HG02610 (cell line): ENCODE results near the gene ZFPM1.

Experiments used
- ATAC-seq: cut with Tn5 transposase; IDR thresholded peaks from one replicate; pipeline ENCODE4 v1.9.1; 2021; ENCODE audit warnings: mild to moderate bottlenecking, moderate library complexity; ENCODE audit not compliant: unreplicated experiment

ZFPM1 gene

GRCh38 chr16:88417684-88418476 lies 35.2 kb upstream of the ZFPM1 start:
- ATAC-seq: no peak

GRCh38 chr16:88418869-88419268 lies 34.2 kb upstream of the ZFPM1 start:
- ATAC-seq: no peak

DNA sequence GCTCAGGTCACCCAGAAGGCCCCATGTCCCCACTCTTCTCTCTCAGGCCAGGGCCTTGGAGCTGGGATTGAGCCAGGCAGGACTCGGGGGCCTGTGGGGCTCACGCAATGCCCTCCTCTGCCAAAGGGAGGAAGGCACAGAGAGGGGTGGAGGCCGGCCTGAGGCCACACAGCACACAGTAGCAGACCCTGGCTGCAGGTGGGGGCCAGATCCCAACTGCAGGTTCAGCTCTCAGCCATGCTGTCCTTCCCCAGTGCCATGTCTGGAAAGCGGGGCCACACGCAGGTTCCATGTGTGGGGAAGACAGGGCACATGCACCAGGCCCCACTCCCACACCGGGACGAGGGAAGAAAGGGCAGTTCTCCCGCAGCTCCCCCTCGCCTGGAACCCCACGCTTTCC lies 33.3 kb upstream of the ZFPM1 start:
- no peak for ATAC-seq

GRCh38 chr16:88420496-88420895 lies 32.6 kb upstream of the ZFPM1 start:
- no peak for ATAC-seq

DNA sequence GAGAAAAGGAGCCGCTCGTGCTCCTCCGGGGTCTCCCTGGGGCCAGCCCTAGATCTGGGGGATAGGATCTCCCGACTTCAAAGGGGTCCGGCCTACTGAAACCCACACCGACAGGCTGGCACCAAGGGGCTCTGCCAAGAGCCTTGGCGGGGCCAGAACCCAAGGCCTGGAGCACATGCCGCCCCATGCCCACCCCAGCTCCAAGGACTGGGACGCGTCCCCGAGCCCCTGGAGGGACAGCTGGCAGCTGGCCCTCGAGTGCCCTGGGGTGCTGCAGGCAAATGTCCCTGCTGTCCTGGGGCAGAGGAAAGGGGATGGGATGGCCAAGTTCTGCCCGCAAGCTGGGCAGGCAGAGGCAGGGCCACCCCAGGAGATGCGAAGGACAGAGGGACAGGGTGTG lies 31.8 kb upstream of the ZFPM1 start:
- no peak for ATAC-seq

GRCh38 chr16:88421871-88422433 lies 31.1 kb upstream of the ZFPM1 start:
- no peak for ATAC-seq

- no peak for ATAC-seq
Observed at GRCh38 chr16:88422733-88423447, 30.2 kb upstream of the ZFPM1 start.

DNA sequence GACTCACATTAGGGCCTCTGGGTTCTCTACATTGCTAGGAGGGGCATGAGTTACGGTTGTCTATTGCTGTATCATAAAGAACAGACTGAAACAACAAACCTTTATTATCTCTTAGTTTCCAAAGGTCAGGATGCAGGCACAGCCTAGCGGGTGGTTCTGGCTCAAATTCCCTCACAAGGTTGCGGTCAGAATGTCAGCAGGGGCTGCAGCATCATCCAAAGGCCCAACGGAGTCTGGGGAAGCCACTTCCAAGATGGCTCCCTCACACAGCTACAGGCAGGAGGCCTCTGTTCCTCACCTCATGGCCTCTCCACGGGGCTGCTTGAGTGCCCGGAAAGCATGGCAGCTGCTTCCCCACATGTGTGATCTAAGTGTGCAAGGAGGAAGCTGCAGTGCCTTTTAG lies 29.6 kb upstream of the ZFPM1 start:
- no peak for ATAC-seq

DNA sequence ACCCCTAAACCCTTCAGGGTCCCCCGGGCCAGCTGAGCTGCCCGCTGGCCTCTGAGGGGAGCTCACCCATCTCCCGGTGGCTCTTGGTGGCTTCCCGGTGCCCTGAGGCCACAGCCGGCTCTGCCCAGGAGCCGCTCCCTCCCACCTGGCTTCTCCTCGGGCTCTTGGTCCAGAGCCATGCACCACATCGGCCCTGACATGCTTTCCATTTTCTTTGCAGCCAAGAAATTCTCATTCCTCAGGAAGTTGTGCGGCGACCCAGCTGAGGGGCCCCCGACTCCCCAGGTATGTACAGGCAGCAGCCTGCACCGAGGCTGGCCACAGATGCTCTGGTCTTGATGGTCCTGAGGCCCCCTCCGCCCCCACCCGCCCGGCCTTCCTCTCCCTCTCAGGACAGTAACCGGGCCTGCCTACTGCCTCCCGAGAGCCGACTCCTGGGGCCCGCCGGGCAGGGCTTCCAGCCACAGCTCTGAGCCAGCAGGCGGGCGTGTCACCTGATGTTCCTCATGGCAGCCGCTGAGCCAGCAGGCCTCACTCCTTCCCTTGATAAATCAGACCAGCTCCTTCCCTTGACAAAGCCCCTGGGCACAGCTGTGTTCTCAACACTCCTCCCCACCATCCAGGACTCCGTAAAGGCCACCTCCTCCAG lies 28.4 kb upstream of the ZFPM1 start:
- ATAC-seq: no peak

GRCh38 chr16:88426018-88426417 lies 27.1 kb upstream of the ZFPM1 start:
- ATAC-seq: no peak

GRCh38 chr16:88427376-88427775 lies 25.7 kb upstream of the ZFPM1 start:
- no peak for ATAC-seq

- ATAC-seq: no peak
Observed at GRCh38 chr16:88428156-88428555, 24.9 kb upstream of the ZFPM1 start.

DNA sequence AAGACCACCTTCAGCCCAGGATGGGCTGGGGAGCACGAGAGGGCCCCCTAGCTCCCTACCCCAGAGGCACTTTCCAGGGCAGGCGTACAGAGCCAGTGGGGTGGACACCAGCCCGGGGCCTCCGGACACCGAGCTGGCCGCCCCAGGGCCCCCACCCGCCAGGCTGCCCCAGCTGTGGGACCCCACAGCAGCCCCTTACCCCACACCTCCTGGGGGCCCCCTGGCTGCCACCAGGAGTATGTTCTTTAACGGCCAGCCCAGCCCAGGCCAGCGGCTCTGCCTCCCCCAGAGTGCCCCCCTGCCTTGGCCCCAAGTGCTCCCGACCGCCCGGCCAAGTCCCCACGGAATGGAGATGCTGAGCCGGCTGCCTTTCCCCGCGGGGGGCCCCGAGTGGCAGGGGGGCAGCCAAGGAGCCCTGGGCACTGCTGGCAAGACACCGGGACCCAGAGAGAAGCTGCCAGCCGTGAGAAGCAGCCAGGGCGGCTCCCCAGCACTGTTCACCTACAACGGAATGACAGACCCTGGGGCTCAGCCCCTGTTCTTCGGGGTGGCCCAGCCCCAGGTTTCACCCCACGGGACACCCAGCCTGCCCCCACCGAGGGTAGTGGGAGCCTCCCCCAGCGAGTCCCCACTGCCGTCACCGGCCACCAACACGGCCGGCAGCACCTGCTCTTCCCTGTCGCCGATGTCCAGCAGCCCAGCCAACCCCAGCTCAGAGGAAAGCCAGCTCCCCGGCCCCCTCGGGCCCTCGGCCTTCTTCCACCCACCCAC lies 24.3 kb upstream of the ZFPM1 start:
- no peak for ATAC-seq

DNA sequence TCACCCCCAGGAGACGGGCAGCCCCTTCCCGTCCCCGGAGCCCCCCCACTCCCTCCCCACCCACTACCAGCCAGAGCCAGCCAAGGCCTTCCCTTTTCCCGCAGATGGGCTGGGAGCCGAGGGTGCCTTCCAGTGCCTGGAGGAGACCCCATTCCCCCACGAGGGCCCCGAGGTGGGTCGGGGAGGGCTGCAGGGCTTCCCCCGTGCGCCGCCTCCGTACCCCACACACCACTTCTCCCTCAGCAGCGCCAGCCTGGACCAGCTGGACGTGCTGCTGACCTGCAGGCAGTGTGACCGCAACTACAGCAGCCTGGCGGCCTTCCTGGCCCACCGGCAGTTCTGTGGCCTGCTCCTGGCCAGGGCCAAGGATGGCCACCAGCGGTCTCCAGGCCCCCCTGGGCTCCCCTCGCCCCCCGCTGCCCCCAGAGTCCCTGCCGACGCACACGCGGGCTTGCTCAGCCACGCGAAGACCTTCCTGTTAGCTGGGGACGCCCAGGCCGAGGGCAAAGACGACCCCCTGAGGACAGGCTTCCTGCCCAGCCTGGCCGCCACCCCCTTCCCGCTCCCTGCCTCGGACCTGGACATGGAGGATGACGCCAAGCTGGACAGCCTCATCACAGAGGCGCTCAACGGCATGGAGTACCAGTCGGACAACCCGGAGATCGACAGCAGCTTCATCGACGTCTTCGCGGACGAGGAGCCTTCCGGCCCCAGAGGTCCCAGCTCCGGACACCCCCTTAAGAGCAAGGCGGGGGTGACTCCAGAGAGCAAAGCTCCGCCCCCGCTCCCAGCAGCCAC lies 23.5 kb upstream of the ZFPM1 start:
- ATAC-seq: no peak

DNA sequence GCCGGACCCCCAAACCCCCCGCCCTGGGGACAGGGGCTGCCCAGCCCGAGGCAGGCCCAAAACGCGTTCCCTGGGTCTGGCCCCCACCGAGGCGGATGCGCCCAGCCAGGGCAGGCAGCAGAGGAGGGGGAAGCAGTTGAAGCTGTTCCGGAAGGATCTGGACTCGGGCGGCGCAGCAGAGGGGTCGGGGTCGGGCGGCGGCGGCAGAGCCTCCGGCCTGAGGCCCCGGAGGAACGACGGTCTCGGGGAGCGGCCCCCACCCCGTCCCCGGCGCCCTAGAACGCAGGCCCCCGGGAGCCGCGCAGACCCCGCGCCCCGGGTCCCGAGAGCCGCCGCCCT lies 22.9 kb upstream of the ZFPM1 start:
- ATAC-seq: no peak

- peak; percentile 31 for ATAC-seq
Observed at GRCh38 chr16:88430524-88431446, 22.3 kb upstream of the ZFPM1 start.

- ATAC-seq: no peak
Observed at GRCh38 chr16:88431651-88432050, 21.4 kb upstream of the ZFPM1 start.

DNA sequence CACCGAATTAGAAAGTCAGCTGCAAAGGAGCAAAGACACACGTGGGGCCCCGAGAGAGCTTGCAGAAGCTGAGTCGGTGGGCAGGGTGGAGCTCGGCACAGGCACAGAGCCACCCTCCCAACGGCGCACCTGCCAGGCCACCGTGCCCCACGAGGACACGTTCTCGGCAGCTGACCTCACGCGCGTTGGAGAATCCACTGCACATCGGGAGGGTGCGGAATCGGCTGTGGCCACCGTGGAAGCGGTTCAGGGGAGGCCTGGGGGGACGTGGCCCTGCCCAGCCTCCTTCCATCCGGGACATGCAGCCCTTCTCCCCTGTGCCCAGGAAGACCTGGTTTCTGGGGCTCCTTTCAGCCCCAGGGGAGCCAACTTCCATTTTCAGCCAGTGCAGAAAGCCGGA lies 20.9 kb upstream of the ZFPM1 start:
- no peak for ATAC-seq

DNA sequence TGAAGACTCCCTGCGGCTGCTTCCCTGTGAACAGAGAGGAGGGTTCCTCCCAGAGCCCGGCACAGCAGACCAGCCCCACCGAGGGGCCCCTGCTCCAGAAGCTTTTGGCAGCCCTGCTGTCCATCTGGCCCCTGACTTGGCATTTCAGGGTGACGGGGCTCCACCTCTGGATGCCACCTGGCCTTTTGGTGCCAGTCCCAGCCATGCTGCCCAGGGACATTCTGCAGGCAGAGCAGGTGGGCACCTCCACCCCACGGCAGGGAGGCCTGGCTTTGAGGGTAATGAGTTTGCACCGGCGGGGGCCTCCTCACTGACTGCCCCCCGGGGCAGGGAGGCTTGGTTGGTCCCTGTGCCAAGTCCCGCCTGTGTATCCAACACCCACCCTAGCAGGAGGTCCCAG lies 20.3 kb upstream of the ZFPM1 start:
- ATAC-seq: no peak
